Measurements from ENCODE around the gene ZNF471.
A peak's percentile ranks its signal among the peaks of the same experiment; 100 is the strongest.

Gene ZNF471

DNA sequence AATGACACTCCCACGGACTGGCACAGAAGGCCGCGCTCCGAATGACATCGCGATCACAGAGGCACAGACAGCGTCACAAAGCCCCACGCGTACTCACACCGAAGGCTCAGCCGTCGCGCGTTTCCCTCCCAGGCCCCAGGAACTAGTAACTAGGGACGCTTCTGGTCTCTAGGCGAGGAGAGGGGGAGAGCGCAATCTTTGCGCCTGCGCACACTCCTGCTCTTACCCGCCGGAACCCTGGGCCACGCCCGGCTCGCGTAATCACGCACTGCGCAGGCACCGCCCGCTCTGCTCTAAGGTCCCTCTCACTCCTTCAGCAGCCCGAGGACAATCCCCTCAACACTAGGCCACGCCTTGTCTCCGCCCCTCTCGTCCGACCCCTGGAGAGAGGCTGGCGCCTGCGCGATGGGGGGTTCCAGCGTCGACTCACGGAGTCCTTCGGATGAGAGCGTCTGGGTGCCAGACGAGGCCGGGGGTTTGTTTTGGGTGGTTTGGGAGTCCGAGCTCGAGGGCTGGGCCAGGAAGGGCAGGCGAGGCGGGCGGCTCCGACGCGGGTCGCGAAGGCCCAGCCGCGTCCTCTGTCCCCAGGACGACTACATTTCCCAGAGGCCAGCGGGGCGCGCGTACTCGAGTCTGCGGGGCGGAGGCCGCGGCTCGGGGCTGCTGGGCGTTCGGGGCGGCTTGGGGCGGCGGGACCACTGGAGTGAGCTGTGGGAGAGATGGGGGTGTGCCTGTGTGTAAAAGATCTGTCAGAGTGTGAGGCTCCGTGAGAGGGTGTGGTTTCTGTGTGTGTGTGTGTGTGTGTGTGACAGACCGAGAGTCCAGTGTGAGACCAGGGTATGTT, at the start of gene ZNF471:
ZNF471 (plus strand) TSS at position 410 of the 844 bp plus-strand sequence. CDS start 3,717 bp downstream, outside the sequence.
- peak; percentile 34 to 80 (median 54) for DNase-seq

DNA sequence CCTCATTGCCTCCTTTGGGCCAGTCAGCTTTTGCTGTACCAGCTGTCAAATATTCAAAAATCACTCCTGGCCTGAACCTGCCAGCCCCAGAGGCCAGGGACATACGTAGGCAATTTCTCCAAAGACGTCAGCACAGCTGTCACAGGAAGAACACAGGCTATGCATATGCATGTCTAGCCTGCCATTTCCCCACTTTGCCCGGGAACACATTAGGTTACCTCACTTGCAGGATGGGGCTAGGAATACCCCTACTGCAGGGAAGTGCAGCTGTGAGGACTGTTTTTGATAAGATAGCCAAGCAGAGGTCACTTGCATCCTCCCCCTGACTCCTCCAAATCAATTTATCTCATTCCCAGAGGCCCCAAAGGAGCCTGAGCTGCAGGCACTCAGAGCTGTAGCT, 33.3 kb upstream of the ZNF471 start:
- DNase-seq: no peak

DNA sequence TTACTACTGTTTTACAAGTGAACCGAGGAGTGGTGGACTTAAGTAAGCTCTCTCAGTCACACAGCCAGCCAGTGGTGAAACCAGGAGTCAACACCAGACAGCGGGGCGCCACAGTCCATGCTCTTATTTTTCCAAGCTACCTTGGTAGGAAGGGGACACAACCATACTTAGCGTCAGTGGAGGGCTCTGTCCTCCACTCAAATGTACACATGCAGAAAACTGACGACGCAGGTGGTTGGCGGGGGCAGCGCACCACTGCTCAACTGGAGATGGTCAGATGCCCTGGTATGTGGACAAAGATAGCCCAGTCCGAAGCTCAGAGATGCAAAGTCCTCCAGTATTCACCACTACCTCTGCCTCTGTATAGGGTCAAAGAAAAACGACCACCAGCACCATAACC, 31.6 kb upstream of the ZNF471 start:
- no peak for DNase-seq

DNA sequence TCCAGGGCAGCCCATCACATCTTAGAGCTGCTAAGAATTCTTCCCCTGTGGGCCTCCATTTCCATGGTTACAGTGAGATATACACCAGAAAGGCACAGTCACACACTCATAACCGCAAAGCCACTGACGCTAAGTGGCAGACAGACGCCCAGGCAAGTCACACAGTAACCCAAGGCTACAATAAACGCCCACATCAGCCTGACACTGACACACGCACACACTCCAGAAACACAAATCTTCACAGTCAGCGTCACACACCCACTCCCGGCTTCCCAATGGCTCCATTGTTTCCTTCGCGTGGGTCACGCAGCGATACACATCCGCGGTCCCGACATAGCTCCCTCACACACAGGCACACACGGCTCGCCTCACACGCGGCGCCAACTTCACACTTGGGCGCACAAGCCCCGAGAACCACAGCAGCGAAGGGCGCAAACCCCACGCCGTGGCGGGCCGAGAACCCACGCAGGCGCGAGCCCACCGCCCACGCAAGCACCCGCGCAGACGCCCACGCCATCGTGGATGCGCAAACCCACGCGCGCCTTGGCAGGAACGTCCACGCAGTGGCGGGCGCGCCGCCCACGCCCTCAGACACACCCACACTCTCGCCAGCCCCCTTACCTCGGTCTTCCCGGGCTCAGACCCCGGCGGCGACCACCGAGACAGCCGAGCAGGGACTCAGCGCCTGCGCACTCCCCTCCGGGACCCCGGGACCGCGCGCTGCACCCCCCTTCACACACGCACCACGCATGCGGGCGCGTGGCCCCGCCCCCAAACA, 30.8 kb upstream of the ZNF471 start, which contains the start of gene ZNF667:
ZNF667 (minus strand) TSS at position 695 of the 778 bp plus-strand sequence. CDS start 14,975 bp downstream, outside the sequence.
- DNase-seq: no peak

DNA sequence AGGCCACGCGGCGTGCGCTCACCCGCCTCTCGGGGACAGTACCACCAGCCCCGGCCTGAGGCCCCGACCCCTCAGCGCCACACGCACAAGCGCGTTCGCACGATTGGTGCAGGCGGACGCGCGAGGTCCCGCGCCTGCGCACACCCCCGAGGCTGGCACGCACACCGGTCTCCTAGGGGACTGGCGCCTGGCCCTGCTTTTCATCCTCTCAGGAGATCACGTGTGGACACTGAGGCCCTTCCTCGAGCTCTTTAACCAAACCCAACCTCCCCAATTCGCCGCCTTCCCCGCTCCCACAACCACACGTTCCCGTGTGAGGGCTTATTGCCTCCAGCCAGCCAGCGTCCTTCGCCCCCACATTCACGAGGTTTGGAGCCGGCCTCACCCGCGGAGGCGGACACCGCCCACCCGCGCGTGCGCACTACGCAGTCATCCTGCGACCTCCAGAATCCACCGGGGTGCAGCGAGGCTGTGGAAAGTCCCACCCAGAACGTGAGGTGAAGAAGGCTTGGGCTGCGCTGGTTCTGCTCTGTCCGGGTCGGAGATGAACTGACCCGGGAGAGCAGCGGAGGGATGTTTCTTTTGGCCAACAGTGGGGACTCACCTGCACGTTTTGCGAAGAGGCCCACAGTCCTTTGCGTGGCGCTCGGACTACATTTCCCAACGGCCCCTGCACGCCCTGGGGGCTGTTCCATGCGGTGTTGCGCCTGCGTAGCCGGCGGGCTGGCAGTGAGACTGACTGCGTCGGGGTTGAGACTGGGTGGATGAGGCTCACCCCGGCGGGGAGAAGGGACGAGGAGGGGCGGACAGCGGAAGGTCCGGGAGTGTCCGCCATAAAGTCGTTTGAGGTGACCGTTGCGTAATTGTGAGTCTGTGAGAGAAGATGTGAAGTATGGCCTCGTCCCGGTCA, 30.0 kb upstream of the ZNF471 start:
- DNase-seq: peak; percentile 7 to 55 (median 15)

DNA sequence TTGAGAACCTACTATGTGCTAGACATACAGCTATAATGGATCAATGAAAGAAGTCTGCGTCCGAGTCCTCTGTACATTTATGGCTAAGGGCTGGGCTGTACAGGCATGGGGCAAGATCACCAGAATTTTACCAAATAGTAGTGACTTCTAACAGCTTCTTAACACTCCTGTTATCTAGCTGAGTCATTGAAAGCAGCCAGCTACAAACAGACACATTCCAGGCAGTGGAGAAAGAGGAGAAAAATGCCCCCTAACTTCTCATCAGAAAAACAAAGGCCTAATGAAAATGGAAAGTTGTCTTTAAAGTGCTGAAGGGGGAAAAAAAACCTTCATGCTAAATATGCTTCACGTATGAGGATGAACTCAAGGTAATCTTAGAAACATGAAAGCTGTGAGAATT, 16.3 kb upstream of the ZNF471 start:
- no peak for DNase-seq

DNA sequence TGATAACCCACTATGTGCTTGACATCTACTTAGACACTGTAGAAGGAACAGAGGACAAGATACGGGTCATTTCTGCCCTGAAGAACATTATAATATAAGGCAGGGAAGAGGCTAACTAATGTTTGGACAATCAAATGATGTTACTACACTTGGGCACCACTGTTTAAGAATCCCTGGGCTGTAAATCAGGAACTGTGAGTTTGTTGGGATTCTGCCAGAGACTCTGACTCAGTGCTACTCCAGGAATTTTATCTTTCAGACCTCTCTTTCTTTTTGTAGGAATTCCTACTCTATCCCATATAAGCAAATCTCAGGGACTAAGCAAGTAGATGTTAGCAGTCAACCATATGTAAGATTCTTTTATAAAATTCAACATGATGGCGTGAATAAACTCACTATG, 3.1 kb upstream of the ZNF471 start:
- DNase-seq: no peak

DNA sequence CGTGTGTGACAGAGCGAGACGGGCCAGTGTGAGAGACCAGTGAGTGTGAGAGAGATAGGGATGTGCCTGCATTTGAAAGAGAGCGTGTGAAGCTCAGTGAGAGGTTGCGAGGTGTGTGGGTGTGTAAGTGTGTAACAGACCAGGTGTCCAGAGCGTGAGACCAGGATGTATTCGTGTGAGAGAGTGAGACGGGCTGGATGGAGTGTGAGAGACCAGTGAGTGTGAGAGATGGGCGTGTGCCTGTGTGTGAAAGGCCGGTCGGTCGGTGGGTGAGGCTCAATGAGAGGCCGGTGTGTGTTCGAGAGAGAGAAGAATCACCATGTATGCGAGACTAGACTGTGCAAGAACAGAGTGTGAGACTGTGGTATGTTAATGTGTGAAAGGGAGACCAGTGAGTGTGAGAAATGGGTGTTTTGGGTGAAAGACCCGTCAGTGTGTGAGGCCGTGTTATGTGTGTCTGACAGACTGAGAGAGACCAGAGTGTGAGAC, 679 bp downstream of the ZNF471 start:
- no peak for DNase-seq

DNA sequence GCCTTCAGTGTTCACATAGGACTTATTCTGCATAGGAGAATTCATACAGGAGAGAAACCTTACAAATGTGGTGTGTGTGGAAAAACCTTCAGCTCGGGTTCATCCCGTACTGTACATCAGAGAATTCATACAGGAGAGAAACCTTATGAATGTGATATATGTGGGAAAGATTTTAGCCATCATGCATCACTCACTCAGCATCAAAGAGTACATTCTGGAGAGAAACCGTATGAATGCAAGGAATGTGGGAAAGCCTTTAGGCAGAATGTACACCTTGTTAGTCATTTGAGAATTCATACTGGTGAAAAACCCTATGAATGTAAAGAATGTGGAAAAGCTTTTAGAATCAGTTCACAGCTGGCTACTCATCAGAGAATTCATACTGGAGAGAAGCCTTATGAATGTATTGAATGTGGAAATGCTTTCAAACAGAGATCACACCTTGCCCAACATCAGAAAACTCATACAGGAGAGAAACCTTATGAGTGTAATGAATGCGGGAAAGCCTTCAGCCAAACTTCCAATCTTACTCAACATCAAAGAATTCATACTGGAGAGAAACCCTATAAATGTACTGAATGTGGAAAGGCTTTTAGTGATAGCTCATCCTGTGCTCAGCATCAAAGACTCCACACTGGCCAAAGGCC, 17.7 kb downstream of the ZNF471 start:
- DNase-seq: no peak

DNA sequence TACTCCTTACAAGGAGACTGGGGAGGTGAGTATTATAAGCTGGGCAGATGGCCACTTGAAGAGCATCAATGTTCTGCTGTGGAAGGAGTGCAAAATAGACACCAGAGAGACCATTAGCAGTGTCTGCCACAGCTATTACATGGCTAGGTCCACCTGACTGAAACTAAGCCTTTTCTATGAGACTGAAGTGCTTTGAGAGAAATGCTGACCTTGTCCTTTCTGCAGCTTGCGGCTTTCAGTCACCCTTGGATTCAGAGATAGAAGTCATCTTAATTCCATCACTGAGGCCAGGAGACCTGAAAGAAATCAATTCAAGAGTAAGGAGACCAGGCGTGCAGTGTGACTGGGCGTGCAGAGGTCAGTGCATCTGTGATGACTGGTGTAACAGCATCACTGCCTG, 29.8 kb downstream of the ZNF471 start:
- no peak for DNase-seq

DNA sequence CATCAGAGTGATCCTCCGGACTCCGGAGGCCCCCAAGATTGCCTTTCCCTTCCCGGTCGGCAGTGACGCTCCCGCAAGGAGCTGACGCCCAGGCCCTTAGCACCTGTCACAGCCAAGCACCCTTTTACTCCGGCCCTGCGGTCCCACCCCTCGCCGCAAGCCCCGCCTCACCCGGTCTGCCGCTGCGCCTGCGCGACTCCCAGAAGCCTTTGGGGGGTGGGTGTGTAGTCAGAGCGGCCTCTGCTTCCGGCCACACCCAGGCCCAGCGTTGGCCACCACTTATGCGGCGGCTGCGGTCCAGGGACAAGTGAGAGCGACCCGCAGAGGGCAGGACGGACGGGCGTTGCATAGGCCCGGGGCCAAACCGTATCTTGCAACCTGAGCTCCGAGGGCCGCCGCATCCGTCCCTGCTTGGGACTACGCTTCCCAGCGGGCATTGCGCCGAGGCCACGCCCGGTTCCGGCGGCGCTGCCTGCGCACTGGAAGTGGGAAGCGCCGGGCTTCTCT, 30.7 kb downstream of the ZNF471 start:
- DNase-seq: peak; percentile 76 to 89 (median 84)

DNA sequence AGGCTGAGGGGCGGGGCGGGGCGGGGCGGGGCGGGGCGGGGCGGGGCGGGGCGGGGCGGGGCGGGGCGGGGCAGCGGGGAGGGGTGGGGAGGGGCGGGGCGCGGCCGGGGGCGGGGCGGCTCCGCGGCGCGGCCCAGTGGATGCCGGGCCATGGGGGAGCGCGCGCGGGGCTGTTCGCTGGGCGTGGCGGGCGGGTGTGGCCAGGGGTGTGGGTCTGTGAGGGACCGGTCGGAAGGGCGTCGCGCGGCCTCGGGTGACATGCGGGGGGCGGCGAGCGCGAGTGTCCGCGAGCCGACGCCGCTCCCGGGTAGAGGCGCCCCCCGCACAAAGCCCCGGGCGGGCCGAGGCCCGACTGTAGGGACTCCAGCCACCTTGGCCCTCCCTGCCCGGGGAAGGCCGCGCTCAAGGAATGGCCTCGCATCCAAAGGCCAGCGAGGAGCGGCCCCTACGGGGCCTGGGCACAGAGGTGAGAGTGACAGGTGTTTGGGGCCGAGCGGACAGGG, 31.2 kb downstream of the ZNF471 start, which contains the start of gene ZFP28:
ZFP28 (plus strand) TSS at position 188 of the 503 bp plus-strand sequence; CDS start at position 259, 71 bp downstream.
- DNase-seq: peak in 3 of 4 experiments; percentile 9 to 66 (median 64)

DNA sequence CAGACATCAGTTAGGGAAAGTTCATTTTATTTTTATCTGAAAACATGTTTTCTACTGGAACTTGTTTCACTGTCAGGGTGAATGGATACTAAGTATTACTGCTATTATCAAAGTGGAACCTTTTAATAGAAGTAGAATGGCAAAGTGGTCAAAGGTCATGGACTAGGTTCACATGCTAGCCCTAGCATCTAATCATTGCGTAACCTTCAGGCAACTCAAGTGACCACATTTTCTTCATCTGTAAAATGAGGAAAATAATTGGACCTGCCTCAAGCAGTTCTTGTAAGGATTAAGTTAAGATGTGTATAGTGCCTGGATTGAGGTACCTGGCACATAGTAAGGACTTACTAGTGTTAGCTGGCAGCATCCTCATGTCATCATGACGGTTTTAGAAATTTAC, 36.1 kb downstream of the ZNF471 start:
- DNase-seq: no peak

DNA sequence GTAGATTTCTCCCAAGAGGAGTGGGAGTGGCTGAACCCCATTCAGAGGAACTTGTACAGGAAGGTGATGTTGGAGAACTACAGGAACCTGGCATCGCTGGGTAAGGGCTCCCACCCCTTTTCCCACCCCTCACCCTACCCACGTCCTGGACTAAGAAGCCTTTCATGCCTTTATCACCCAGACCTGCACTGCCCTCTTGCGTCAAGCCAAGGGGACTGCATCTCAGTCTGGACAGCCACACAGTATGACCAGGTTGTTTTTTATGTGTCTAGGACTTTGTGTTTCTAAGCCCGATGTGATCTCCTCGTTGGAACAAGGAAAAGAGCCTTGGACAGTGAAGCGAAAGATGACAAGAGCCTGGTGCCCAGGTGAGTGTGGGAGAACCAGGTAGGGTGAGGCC, 39.9 kb downstream of the ZNF471 start:
- DNase-seq: no peak

DNA sequence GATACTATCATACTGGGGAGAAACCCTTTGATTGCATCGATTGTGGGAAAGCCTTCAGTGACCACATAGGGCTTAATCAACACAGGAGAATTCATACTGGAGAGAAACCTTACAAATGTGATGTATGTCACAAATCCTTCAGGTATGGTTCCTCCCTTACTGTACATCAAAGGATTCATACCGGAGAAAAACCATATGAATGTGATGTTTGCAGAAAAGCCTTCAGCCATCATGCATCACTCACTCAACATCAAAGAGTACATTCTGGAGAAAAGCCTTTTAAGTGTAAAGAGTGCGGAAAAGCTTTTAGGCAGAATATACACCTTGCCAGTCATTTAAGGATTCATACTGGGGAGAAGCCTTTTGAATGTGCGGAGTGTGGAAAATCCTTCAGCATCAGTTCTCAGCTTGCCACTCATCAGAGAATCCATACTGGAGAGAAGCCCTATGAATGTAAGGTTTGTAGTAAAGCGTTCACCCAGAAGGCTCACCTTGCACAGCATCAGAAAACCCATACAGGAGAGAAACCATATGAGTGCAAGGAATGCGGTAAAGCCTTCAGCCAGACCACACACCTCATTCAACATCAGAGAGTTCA, 46.7 kb downstream of the ZNF471 start:
- DNase-seq: no peak

DNA sequence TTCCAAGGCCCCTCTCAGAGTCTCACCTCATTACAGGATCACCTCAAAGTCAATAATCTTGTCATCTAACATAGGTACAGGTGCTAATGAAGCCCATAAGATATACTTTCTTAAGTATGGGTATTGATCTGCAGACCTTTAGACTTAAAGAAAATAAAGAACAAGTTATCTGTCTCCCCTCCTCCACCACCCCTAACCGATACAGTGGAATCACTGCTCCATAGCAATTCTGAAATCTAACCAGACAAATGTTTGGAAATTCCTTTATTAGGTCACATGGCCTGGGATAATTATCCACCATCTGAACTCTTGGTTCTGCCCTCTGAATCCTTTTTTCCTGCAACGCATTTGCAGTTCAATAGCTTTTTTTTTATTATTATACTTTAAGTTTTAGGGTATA, 55.1 kb downstream of the ZNF471 start:
- DNase-seq: no peak

DNA sequence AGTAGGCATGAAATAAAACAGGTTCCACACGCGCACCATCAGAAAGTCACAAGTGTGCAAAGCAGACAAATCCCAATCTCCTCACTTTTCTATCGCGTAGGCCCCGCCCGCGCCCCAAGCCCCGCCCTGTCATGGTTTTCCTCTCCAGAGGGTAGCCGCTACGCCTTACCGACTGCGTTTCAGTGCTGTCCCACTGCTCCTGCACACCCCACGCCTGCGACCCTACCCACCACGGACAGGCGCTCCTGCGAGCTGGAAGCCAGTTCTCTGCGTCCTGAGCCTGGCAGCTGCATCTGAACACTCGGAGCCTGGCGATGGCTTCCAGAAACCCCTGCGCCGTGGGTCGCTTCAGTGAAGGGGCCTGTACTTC, 59.2 kb downstream of the ZNF471 start:
- DNase-seq: peak in 3 of 4 experiments; percentile 15 to 26 (median 26)

DNA sequence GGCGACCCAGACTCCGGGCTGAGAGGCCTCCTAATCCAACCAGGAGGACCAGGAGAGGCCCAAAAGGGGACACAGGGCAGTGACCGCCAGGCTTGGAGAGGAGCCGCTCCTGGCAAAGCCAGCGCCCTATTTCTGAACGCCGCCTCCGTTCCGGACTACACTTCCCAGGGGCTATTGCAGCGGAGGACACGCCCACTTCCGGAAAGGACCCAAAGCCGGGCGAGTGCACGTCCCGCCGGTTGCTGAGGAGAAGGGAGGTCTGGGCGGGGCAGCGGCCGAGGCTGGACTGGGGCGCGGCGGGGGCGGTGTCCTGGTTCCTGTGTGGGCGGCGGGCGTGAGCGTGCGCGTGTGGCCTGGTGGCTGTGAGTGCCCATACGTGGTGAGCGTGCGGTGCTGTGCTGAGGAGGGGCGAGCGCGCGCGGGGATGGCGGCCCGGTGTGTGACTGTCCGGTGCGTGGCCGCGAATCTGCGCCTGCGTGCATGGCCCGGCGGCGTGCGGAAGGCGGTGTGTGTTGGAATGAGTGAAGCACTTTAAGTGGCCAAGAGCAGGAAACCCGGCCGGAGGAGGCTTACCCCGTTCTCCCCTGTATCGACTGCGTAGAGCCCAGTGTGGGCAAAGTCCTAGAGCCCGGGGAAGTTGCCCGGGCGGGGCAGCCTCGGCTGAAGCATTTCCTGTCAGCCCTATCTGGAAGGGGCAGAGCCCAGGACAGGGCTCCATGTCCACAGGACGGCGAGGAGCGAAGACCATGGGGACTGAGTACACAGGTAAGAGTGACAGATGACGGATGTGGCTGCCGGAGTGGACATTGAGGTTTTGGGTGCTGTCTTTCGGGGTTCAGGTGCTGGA, 59.8 kb downstream of the ZNF471 start, which contains the start of gene ZNF470:
ZNF470 (plus strand) TSS at position 195 of the 847 bp plus-strand sequence. CDS start 2,844 bp downstream, outside the sequence.
- peak; percentile 56 to 79 (median 68) for DNase-seq

DNA sequence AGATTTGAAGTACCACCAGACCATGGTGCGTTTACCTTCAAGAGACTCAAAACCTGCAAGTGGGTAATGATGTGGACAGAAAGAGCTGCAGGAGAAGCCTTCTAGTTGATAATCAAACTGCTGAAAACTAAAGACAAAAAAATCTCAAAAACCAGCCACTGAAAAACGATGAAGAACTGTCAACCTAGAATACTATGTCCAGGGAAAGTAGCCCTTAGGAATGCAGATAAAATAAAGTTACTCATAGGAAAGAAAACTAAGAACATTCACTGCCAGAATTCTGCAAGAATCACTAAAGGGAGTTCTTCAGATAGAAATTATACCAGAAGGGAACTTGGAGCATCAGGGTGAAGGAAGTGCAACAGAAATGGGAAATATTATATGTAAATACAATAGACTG, 64.9 kb downstream of the ZNF471 start:
- no peak for DNase-seq

DNA sequence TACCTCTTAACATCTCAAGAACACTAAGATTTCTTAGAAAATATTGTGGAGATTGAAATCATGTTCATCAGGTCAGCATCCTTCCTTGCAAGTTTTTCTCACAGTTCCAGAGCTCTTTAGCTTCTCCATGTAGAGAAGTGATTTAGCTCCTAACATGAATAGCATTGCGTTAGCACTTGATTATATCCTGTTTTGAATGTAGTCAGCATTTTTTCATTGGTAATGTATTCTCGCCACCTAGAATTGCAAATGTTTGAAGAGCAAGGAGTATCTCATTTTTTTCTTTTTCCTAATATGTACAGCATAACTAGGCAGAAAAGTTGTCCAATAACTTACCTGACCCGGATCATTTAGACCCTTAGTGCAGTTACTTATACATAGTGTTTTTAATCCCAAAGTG, 66.3 kb downstream of the ZNF471 start:
- no peak for DNase-seq

All from activated naive CD4-positive, alpha-beta T cell (primary cell).